ENCODE data around the gene PPP3R1.

The PPP3R1 gene

DNA sequence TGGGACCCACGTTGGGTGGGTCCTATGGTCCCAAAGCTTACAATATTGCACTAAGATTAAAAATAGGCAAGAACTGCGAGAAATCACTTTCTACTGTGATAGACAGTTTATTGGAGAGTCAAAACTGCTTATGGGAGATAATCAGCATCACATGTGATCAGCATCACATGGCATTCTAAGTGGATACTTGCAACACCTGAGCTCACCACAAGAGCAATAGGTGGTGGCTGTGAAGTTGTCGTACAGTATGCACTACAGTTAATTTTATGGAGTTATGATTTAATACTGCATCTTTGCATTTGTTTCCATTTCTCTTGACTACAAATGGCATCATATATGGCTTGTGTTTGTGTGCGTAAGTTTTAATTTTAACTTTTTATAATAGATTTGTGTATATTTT lies 83.0 kb downstream of the PPP3R1 start:
- TF ChIP-seq, protein P1, sequence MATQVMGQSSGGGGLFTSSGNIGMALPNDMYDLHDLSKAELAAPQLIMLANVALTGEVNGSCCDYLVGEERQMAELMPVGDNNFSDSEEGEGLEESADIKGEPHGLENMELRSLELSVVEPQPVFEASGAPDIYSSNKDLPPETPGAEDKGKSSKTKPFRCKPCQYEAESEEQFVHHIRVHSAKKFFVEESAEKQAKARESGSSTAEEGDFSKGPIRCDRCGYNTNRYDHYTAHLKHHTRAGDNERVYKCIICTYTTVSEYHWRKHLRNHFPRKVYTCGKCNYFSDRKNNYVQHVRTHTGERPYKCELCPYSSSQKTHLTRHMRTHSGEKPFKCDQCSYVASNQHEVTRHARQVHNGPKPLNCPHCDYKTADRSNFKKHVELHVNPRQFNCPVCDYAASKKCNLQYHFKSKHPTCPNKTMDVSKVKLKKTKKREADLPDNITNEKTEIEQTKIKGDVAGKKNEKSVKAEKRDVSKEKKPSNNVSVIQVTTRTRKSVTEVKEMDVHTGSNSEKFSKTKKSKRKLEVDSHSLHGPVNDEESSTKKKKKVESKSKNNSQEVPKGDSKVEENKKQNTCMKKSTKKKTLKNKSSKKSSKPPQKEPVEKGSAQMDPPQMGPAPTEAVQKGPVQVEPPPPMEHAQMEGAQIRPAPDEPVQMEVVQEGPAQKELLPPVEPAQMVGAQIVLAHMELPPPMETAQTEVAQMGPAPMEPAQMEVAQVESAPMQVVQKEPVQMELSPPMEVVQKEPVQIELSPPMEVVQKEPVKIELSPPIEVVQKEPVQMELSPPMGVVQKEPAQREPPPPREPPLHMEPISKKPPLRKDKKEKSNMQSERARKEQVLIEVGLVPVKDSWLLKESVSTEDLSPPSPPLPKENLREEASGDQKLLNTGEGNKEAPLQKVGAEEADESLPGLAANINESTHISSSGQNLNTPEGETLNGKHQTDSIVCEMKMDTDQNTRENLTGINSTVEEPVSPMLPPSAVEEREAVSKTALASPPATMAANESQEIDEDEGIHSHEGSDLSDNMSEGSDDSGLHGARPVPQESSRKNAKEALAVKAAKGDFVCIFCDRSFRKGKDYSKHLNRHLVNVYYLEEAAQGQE (IDR thresholded peaks at IDR 0.05; ENCODE audit: insufficient replicate concordance, low read depth), result no peak
- TF ChIP-seq GABPA (IDR thresholded peaks at IDR 0.05; ENCODE audit: low read depth) (no peak), SPI1 (IDR thresholded peaks at IDR 0.05; ENCODE audit: borderline replicate concordance, low read depth) (no peak), POLR2AphosphoS5 (IDR thresholded peaks at IDR 0.05; ENCODE audit: low read depth) (no peak)
- TF ChIP-seq, protein P2, sequence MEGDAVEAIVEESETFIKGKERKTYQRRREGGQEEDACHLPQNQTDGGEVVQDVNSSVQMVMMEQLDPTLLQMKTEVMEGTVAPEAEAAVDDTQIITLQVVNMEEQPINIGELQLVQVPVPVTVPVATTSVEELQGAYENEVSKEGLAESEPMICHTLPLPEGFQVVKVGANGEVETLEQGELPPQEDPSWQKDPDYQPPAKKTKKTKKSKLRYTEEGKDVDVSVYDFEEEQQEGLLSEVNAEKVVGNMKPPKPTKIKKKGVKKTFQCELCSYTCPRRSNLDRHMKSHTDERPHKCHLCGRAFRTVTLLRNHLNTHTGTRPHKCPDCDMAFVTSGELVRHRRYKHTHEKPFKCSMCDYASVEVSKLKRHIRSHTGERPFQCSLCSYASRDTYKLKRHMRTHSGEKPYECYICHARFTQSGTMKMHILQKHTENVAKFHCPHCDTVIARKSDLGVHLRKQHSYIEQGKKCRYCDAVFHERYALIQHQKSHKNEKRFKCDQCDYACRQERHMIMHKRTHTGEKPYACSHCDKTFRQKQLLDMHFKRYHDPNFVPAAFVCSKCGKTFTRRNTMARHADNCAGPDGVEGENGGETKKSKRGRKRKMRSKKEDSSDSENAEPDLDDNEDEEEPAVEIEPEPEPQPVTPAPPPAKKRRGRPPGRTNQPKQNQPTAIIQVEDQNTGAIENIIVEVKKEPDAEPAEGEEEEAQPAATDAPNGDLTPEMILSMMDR (IDR thresholded peaks at IDR 0.05; ENCODE audit: insufficient read depth, low read length), result no peak
- DNase-seq (ENCODE audit: low read depth in 1 of 2, low spot score in 1 of 2), result no peak
- Histone ChIP-seq H3K27ac (replicated peaks) (no peak overlapping the region), H3K4me3 (replicated peaks; ENCODE audit: insufficient read depth, low read length) (no peak overlapping the region), H3K27me3 (ENCODE audit: insufficient read depth, poor library complexity, severe bottlenecking) (no peaks in the 10 kb centered on the region)

DNA sequence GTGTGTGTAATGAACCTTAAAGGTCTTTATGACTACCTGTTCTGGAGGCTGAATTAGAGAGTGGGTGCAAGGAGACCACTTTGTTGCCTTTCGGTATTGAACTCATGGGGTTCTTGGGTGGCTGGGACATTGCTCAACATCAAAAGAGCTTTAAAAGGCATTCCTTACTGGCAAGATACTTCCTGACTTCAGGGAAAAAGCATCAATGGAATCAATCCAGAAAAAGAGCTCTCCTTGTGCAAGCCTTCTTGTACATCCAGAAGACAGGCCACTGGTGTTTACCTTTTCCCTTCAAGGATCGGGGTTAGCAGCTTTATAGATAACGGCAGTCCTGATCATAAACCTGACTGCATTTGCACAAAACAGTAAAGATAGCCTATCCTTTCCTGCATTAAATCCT lies 85.1 kb downstream of the PPP3R1 start:
- Histone ChIP-seq H3K4me3 (replicated peaks; ENCODE audit: insufficient read depth, low read length) (no peak overlapping the region), H3K27ac (replicated peaks) (no peak overlapping the region), H3K27me3 (ENCODE audit: insufficient read depth, poor library complexity, severe bottlenecking) (no peaks in the 10 kb centered on the region)
- no peak for DNase-seq (ENCODE audit: low read depth in 1 of 2, low spot score in 1 of 2)
- TF ChIP-seq, protein P2 (IDR thresholded peaks at IDR 0.05; ENCODE audit: insufficient read depth, low read length), result no peak
- TF ChIP-seq GABPA (IDR thresholded peaks at IDR 0.05; ENCODE audit: low read depth) (no peak), POLR2AphosphoS5 (IDR thresholded peaks at IDR 0.05; ENCODE audit: low read depth) (no peak), SPI1 (IDR thresholded peaks at IDR 0.05; ENCODE audit: borderline replicate concordance, low read depth) (no peak)
- TF ChIP-seq, protein P1 (IDR thresholded peaks at IDR 0.05; ENCODE audit: insufficient replicate concordance, low read depth), result no peak

DNA sequence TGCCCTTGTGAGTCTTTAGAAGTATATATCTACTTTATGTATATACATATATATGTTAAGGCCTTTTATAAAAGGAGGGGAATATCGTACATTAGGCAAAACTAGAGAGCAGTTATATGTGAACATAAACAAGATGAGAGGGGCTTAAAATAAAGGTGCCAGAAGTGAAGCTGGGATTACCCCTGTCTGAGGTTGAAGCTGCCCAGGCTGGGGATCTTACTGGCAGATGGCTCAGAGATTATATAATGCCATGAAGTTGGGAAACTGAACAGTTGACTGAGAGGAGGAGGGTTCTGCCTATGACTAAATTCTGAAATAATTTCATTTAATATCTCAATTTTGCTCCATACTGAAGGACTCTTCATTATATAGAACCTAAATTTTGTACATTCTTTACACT lies 88.7 kb downstream of the PPP3R1 start:
- Histone ChIP-seq H3K4me3 (replicated peaks; ENCODE audit: insufficient read depth, low read length) (no peak overlapping the region), H3K27me3 (ENCODE audit: insufficient read depth, poor library complexity, severe bottlenecking) (no peaks in the 10 kb centered on the region), H3K27ac (replicated peaks) (no peak overlapping the region)
- no peak for DNase-seq (ENCODE audit: low read depth in 1 of 2, low spot score in 1 of 2)
- TF ChIP-seq, protein P1 (IDR thresholded peaks at IDR 0.05; ENCODE audit: insufficient replicate concordance, low read depth), result no peak
- no peak for TF ChIP-seq POLR2AphosphoS5 (IDR thresholded peaks at IDR 0.05; ENCODE audit: low read depth)
- TF ChIP-seq SPI1 (IDR thresholded peaks at IDR 0.05; ENCODE audit: borderline replicate concordance, low read depth), result no peak
- no peak for TF ChIP-seq GABPA (IDR thresholded peaks at IDR 0.05; ENCODE audit: low read depth)
- TF ChIP-seq, protein P2 (IDR thresholded peaks at IDR 0.05; ENCODE audit: insufficient read depth, low read length), result no peak

All from HL-60 (cell line).